Dermis blood vessel endothelial cell (primary cell): ENCODE data around the gene PNMT. TPM values are rescaled to one million over a fixed set of nuclear protein-coding genes. Genes with fewer than 3 reads are reported as not detected.

ENCODE experiments used
- DNase-seq: peaks from one replicate; pipeline ENCODE4 v3.0.0; 2010
- total RNA-seq: library from RNA; depleted of rRNA; stranded (reverse); fragments of >200 nt; gene quantifications from 2 replicates; pipeline ENCODE4 v1.2.3, GENCODE V29; 2014

PNMT gene, protein sequence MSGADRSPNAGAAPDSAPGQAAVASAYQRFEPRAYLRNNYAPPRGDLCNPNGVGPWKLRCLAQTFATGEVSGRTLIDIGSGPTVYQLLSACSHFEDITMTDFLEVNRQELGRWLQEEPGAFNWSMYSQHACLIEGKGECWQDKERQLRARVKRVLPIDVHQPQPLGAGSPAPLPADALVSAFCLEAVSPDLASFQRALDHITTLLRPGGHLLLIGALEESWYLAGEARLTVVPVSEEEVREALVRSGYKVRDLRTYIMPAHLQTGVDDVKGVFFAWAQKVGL
- 1.2 and 1.7 TPM in 2 replicates for total RNA-seq

DNA sequence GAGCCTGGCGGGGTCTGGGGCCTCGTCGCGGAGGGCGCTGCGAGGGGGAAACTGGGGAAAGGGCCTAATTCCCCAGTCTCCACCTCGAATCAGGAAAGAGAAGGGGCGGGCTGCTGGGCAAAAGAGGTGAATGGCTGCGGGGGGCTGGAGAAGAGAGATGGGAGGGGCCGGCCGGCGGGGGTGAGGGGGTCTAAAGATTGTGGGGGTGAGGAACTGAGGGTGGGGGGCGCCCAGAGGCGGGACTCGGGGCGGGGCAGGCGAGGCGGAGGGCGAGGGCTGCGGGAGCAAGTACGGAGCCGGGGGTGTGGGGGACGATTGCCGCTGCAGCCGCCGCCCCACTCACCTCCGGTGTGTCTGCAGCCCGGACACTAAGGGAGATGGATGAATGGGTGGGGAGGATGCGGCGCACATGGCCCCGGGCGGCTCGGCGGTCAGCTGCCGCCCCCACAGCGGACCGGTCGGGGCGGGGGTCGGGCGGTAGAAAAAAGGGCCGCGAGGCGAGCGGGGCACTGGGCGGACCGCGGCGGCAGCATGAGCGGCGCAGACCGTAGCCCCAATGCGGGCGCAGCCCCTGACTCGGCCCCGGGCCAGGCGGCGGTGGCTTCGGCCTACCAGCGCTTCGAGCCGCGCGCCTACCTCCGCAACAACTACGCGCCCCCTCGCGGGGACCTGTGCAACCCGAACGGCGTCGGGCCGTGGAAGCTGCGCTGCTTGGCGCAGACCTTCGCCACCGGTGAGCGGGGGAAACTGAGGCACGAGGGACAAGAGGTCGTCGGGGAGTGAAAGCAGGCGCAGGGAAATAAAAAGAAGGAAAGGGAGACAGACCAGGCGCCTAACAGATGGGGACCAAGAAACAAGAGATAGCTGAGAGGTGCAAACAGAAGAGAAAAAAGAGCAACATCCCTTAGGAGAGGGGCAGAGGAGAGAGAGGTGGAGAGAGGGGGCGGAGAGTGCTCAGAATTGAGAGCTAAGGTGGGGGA is at the start of gene PNMT:
Gene PNMT (plus strand): TSS at position 509 of the 980 bp plus-strand sequence. CDS start 23 bp downstream, at position 532.
- peak; percentile 79 for DNase-seq

DNA sequence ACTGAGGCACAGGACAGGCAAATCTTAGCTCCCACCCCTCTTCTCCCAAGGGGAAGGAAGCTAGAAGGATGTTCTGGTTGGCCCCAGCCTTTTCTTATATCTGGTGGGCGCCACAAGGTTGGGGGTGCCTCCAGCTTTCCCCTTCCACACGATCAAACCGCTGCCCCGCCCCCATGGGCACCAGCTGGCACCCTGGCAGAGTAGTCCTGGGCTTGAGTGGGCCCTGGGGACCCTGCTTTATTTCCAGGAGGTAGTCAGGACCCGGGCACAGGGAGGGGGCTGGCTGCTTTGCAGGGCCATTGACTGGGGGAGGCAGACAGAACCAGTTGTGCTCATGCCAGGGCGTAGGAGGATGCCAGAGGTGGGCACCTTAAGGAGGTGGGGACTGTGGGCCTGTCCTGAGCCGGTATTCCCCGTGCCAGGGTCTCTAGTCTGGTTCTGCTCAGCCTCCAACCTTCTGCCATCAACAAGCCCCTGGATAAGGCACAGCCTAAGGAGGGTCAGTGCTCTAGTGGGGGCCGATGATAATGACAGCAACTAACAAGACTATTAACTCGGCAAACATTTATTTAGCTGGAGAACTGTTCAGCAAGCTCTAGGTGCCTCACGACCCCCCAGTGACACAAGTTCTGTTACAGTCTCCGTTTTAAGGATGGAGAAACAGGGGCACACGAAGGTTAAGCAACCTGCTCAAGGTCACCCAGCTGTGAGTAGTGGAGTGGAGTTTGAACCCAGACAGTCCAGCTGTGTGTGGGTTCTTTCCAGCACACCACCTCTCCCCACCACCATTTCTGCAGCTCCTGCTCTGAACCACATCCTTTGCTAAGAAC is 49.1 kb upstream of the PNMT start:
- DNase-seq = no peak

DNA sequence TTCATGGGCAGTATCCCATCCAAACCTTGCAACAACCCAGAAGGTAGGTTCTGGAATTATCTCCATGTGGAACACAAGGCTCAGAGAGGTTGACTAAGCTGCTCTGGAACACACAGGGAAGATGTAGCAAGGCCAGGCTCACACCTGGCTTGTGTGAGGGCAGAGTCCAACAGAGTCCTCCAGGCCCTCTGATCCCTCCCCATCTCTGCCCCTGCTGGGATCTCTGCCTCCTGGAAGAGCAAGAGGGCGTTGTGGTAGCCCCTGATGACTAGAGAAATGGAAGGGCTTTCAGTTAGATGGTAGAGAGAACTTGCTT is 48.5 kb upstream of the PNMT start:
- DNase-seq = no peak

DNA sequence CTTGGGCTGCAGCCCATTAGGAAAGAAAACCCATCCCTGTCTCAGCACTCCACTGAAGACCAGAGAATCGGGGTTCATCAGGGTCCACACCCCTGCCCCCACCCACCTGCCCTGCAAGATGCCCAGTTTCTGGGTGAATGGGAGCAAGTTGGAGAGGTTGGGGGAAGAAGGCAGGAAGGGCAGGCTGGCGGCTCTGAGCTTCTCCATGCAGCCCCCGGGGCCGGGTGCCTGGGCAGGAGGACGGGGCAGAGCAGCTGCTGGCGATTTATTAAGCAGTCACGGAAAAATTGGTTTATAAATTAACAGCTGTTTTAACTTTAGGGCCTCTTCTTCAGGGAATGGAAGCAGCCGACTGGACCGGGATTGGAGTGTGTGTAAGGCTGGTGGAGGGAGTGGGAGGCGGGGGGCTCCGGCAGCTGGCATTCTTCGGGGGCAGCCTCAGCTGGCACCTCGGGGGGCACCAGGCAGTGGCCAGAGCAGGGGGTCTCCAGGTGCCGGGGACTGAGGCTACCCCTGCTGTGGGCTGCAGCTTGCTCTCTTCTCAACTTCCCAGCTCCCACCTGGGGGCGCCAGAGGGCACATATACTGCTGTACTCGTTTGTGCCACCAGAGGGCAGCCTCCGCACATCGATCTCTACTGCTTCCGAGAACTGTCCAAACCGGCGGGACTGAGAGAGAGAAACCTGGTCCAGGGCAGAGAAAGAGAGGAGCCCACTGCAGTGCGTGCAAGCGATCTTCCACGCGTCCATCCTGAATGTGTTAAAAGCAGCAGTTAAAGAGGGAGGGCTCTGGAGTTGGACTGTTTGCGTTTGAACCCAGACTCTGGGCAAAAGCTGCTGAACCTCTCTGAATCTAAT is 46.5 kb upstream of the PNMT start:
- DNase-seq = peak; percentile 87

DNA sequence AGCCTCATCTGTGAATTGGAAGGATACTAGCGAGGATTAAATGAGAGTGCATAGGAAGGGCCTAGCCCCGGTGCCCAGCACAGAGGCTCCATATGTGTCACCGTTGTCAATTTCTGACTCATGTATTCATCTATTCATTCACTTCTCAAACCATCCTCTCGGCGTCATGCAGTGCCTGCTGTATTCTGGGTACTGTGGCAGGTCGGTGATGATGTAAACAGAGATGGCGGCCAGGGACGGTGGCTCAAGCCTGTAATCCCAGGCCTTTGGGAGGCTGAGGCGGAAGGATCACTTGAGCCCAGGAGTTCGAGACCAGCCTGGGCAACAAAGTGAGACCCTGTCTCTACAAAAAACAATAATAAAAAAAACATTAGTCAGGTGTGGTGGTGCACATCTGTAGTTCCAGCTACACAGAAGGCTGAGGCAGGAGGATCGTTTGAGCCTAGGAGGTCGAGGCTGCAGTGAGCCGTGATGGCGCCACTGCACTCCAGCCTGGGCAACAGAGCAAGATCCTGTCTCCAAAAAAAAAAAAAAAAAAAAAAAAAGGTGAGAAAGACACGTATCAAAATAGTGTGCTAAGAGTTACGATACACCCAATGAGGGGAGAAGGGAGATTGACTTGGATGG is 45.8 kb upstream of the PNMT start:
- no peak for DNase-seq

DNA sequence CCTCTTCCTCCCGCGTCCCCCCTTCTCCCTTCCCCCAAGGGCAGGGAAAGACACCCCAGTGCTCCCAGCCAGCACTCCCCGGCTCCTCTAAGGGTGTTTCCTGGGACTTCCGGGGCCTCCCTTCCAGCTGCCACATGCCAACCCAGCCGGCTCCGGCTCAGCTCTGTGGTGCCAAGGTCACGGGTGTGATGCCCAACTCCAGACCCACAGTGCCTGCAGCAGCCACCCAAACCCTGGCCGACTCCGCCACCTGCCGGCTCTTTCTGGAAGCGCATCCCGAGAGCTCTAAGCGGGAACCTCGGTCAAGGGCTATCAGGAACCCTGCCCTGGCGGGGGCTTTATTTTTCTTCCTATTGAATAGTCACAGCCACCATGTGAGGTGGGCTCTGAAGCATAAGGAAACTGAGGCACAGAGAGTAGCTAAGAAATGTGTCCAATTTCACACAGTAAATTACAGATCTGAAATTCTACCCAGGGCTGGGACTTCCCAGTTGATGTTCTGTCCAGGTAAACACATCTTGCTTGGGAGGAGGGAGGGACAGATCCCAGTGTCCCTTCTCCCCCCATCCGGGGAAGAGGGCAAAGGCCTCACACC is 44.8 kb upstream of the PNMT start:
- peak; percentile 83 for DNase-seq

DNA sequence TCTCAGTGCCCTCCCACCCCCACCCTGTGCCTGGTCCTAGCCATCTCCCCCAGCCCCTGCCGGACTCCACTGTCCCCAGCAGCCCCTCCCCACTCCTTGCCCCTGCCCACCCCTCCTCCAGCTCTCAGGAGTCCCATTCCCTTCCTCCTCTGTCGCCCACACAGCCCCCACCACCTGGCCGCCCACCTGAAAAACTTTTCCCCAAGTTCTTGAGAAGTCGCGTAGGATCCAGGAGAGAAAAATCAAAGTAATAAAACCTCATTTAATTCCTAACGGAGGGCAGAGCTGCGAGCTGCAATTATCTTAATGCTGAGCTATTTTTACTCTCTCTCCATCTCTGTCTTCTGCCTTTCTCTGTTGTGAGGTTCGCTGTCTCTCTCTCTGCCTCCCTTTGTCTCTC is 43.9 kb upstream of the PNMT start:
- DNase-seq = no peak

DNA sequence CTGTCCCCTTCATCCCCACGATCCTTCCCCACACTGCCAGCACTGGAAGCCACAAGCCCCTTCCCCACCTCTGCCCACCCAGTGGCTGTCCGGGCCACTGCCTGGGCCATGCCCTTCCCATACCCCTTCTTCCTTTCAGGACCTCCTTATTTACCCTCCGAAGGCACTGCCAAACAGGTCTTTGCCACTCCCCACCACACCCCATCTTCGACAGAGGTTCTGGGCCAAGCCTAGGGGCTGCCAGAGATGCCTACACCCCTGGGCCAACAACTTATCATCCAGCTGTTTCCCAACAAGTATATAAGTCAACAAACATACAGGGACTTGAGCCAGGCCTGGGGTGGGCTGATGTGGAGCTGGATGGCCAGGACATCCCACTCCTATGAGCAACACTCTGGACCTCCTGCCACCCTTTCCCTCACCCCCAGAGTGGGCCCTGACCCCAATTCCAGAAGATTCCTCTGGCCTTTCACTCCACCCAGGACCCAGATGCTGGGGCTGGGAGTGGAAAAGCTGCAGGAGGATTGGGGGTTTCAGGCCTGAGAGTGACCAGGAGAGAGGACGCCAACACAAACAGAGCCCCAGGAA is 43.0 kb upstream of the PNMT start:
- DNase-seq = no peak

DNA sequence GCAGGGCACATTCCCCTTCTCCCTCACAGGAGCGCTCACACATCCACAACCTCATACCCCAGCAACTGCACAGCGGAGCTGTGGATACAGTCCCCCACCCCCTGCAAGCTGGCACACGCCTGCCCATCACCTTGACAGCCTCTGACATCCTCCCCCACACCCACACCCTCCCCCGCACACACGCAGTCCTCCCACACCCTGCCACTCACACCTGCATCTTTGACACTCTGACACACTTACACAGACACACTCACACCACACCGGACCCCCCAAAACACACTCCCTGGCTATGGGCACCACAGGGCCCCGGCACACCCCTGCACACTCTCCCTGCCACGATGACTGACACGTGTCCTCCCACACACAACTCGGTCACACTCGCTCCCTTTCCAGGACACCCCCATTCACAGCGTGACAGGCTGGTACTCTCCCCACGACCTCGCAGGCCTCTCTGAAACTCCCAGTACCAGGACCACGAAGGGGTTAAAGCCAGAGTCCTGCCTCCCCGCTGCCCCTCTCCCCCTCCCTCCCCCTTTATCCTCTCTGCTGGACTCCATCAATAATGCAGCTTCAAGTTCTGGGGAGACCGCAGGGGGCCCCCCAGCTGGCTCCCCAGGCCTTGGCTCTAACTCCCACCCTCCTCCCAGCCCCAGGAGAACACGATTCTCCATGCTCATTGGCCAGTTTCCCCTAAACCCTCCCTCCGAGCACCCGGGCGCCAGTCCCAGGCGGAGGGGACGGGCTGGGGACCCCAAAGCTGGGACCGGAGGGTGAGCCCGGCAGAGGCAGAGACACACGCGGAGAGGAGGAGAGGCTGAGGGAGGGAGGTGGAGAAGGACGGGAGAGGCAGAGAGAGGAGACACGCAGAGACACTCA is 41.8 kb upstream of the PNMT start, which contains the start of gene PPP1R1B:
Gene PPP1R1B (plus strand): TSS at position 782 of the 876 bp plus-strand sequence. CDS start 441 bp downstream, outside the sequence.
- no peak for DNase-seq

DNA sequence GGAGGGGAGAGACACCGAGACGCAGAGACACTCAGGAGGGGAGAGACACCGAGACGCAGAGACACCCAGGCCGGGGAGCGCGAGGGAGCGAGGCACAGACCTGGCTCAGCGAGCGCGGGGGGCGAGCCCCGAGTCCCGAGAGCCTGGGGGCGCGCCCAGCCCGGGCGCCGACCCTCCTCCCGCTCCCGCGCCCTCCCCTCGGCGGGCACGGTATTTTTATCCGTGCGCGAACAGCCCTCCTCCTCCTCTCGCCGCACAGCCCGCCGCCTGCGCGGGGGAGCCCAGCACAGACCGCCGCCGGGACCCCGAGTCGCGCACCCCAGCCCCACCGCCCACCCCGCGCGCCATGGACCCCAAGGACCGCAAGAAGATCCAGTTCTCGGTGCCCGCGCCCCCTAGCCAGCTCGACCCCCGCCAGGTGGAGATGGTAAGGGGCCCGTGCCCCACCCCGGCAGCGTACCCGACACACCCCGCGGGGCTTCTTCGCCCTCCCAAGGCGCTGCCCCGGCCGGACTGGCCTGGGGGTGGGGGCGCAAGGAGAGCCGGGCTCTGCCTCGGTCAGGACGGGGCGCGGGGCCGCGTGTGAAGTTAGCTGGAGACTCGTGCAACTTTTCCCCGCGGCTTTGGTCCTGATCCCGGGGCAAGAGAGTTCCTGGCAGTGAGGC is 41.1 kb upstream of the PNMT start:
- no peak for DNase-seq

DNA sequence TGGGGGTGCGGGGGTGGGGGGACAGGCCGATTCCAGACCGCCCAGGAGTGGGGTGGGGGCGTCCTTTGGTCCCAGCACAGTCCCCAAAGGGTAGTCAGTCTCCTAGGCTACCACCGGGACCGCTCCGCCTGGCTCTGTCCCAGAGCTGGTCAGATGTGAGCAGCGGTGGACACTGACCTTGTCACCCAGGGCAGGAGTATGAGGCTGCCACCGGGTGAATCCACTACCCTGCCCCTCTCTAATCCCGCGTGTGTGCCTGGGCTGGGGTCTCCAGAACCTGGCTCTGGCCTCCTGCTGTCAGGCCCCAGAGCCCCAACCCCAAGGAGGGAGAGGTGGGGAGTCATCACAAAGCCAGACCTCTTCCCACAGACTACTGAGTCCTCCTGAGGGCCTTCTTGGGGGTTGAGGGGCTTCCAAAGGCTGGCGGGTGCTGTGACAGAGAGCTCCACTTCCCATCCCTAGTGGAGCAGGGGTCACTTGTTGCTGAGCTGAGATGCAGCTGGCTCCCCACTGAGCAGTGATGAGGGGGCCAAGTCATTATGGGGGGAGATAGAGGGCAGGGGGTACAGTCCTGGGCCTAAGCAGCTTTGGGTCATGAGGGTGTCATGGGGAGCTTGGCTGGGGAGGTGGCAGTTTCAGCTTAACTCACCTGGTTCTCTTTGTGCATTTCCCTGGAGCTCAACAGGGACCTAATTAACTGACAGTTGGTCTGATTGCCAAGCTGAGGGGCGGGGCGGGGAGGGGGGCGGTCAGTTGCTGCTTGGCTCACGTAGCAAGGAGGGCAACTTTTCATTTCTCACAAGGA is 40.3 kb upstream of the PNMT start:
- DNase-seq = no peak

DNA sequence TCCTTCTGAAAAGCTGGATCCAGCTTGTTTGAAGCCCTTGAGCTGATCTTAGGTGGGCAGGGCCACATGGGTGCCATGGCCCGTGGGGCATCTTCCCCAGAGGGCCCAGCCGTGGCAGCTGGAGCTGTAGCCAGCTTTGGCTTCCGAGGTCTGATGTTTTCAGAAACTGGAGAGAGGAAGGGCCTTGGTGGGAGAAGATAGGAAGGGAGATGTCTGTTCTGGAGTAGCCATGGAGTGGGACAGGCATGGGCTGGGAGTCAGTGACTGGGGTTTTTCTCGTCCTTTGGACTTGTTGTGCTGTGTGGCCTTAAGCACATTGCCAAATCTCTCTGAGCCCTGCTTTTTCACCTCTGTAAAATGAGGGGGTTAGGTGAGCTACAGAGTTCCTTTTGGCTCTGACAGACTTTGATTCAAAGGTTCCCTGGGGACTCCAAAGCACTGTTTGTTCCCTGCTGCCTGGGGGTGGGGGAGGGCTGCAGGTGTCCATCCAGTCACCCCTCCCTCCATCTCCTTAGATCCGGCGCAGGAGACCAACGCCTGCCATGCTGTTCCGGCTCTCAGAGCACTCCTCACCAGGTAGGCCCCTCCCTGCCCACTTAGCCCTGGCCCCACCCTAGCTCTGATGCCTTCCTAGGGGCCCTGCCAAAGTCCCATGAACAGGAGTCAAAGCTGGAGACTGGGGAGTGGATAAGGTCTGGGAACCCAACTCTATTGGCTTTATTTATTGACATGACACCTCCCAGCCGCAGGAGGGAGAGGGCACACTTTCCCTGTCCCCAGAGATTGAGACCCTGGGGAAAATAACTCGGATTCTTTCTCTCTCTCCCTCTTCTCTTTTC is 39.4 kb upstream of the PNMT start:
- no peak for DNase-seq

DNA sequence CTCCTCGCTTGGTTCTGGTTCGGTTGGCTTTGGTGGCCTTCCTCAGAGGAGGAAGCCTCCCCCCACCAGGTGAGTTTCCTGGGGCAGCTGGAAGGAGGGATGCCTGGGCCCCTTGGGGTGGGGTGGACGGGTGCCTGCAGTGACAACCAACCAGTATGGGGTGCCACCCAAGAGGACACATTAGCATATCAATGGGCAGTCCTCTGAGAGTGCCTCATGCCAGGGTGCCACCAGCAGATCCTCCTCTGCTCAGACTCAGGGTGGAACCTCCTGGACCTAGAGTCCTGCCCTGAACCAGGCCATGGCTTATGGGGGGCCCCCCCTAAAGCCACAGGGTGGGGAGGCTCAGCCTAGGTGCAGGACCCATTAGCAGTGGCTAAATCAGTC is 38.8 kb upstream of the PNMT start:
- no peak for DNase-seq

DNA sequence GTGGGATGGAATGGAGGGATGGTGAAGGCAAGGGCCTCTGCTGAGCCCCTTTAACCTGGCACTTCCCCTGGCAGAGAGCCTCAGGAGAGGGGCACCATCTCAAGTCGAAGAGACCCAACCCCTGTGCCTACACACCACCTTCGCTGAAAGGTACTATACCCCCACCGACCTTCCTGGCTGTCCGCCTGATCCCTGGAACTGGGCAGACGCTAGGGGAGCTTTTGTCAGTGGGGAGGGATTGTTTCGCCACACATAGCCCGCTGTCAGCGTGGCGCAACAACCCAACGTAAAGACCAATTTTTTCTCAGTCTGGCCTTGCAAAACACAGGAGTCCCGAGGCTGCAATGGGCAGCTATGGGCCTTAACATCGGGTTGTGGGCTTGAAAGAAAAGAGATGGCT is 38.4 kb upstream of the PNMT start:
- DNase-seq = no peak

DNA sequence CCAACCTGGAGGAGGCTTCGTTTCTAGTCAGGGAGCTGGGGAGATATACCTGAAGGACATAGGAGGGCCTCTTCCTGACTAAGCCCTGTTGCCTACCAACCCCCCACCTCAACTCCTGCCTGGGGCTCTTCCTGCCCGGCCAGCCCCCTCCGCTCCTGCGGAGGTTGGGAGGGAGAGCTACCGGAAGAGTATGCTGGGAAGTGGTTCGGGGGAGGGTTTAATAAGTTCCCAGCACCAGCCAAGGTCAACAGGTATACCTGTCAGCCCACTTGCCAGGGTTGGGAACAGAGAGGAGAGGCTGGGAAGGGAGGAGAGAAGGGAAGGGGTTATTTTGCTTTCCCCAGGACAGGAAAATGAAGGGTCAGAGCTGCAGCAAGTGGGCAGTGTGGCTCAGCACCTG is 36.9 kb upstream of the PNMT start:
- DNase-seq = no peak

DNA sequence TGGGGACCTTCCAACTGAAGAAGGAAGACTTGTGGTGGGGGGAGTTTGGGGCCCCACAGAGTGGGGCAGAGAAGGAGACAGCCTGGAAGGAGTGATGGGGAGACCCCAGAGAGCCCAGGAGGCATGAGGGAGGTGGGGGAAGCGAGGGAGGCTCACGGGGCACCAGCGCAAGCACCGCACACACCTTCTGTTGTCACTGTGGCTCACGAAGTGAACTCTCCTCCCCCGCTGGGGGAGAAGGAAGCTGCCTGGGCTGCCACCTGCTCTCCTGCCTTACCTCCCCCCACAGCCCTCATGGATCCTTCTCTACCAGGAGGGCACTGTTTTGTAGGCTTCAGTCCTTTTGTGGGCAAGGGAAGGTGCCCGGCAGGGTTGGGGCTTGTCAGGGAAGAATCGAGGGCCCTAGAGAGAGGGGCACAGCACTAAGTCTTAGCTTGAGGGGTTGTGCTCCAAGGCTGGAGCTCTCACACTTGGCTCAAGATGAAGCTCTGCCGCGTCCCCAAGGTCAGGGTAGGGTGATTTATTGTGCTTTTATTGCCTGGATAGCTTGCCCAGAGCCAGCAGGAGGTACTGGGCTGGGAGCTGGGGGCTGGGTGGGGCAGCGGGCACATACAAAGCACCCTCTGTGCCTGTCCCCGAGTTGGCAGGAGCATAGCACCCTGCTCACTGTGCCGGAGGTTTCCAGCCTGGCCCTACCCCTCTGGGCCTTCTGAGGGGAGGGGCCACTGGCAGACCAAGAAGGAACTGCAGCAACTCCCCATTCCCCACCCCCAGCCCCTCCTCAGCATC is 35.9 kb upstream of the PNMT start:
- no peak for DNase-seq
